ENCODE measurements around the gene CAB39L.
A peak's percentile ranks its signal among the peaks of the same experiment; 100 is the strongest.

The CAB39L gene

DNA sequence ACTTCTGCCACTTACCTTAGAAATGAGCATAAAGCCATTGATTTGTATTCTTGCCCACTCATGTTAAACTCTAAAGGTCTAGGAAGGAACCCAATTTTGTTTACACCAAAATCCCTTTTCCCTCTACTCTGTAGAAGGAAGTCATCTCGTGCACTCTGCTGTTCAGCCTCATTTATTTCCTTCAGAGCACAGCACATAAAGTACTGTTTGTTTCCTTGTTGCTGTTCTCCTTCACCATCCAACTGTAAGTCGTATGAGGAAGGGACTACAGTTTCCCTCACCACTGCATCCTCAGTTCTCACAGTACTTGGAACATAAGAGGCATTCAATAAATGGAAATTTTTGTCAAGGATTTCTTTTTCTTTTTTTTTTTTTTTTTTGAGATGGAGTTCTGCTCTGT is 171.6 kb downstream of the CAB39L start:
- peak in 1 of 4 experiments; percentile 20 for DNase-seq

- no peak for DNase-seq
Measured at GRCh38 chr13:49271264-49271663, 172.6 kb downstream of the CAB39L start.

- no peak for DNase-seq
Measured at GRCh38 chr13:49265822-49266221, 178.0 kb downstream of the CAB39L start.

- no peak for DNase-seq
Measured at GRCh38 chr13:49262634-49263033, 181.2 kb downstream of the CAB39L start.

DNA sequence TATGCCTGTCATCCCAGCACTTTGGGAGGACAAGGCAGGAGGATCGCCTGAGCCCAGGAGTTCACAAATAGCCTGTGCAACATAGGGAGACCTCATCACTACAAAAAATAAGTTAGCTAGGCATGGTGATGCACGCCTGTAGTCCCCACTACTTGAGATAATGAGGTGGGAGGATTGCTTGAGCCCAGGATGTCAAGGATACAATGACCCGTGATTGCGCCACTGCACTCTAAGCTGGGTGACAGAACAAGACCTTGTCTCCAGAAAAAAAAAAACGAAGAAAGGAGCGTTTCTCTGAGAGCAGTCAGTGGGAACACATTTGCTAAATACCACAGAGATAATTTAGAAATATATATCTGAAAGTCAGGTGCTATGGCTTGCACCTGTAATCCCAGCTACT is 184.3 kb downstream of the CAB39L start:
- DNase-seq, result no peak
